22Rv1 (cell line): ENCODE results near the gene PARD3B.

ENCODE experiments used
- ZFX ChIP-seq: fragments of 450-650 bp; IDR thresholded peaks from 2 replicates; pipeline ENCODE4 v1.6.1; 2017; ENCODE audit warnings: antibody characterized with exemption, borderline replicate concordance
- TF ChIP-seq, protein P1 (sequence below): fragments of 450-650 bp; IDR thresholded peaks from 2 replicates; pipeline ENCODE4 v1.5.1; 2017; ENCODE audit warnings: mild to moderate bottlenecking

DNA sequence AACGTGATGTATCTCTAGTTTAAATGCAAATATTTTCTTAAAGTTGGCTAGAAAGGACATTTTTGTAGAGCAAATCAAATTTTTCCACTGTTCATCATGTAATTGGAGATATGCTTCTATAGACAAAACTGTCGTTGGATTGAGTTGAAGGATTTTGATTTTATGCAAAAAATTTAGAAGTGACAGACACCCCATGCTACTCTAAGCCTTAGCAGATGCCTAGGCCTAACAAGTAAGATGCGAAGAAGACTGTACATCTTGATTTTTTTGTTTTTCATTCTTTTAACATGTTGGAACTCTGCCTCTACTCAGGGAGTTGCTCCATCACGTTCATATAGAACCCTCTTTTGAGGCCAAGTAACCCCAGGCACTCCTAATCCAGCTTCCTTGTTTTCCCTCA, 331.0 kb downstream of the PARD3B start:
- TF ChIP-seq, protein P1, sequence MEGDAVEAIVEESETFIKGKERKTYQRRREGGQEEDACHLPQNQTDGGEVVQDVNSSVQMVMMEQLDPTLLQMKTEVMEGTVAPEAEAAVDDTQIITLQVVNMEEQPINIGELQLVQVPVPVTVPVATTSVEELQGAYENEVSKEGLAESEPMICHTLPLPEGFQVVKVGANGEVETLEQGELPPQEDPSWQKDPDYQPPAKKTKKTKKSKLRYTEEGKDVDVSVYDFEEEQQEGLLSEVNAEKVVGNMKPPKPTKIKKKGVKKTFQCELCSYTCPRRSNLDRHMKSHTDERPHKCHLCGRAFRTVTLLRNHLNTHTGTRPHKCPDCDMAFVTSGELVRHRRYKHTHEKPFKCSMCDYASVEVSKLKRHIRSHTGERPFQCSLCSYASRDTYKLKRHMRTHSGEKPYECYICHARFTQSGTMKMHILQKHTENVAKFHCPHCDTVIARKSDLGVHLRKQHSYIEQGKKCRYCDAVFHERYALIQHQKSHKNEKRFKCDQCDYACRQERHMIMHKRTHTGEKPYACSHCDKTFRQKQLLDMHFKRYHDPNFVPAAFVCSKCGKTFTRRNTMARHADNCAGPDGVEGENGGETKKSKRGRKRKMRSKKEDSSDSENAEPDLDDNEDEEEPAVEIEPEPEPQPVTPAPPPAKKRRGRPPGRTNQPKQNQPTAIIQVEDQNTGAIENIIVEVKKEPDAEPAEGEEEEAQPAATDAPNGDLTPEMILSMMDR: no peak
- no peak for TF ChIP-seq ZFX
